Neural progenitor cell (in vitro differentiated cells): ENCODE results near the gene RBM43.

Experiments
- EZH2 ChIP-seq: fragments of 200-600 bp; sonication (generic); IDR thresholded peaks from 2 replicates; pipeline ENCODE4 v1.6.1; 2017; ENCODE audit warnings: antibody characterized with exemption, mild to moderate bottlenecking, moderate library complexity
- EZH2phosphoT487 ChIP-seq: fragments of 200-600 bp; sonication (generic); IDR thresholded peaks from 2 replicates; pipeline ENCODE4 v1.6.1; 2017; ENCODE audit warnings: antibody characterized with exemption
- TF ChIP-seq, protein P1 (sequence below): fragments of 200-600 bp; sonication (generic); IDR thresholded peaks from 2 replicates; pipeline ENCODE4 v1.5.1; 2017; ENCODE audit warnings: antibody characterized with exemption, mild to moderate bottlenecking

GRCh38 chr2:151275291-151275690 lies 13.6 kb upstream of the RBM43 start:
- TF ChIP-seq, protein P1, sequence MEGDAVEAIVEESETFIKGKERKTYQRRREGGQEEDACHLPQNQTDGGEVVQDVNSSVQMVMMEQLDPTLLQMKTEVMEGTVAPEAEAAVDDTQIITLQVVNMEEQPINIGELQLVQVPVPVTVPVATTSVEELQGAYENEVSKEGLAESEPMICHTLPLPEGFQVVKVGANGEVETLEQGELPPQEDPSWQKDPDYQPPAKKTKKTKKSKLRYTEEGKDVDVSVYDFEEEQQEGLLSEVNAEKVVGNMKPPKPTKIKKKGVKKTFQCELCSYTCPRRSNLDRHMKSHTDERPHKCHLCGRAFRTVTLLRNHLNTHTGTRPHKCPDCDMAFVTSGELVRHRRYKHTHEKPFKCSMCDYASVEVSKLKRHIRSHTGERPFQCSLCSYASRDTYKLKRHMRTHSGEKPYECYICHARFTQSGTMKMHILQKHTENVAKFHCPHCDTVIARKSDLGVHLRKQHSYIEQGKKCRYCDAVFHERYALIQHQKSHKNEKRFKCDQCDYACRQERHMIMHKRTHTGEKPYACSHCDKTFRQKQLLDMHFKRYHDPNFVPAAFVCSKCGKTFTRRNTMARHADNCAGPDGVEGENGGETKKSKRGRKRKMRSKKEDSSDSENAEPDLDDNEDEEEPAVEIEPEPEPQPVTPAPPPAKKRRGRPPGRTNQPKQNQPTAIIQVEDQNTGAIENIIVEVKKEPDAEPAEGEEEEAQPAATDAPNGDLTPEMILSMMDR: no peak
- no peak for TF ChIP-seq EZH2
- TF ChIP-seq EZH2phosphoT487: no peak
